ENCODE data around the gene DSG3. TPM values are rescaled to one million over a fixed set of nuclear protein-coding genes. Genes with fewer than 3 reads are reported as not detected.
A peak's percentile ranks its signal among the peaks of the same experiment; 100 is the strongest.

DSG3 gene
- total and polyA plus RNA-seq, 8 donors = not detected

- H3K36me3 ChIP-seq = no peaks in the 10 kb centered on the region
- no peak overlapping the region for H3K27ac ChIP-seq
- intact Hi-C loops (cut with DNase I) = loop anchor here in 1 of 2 donors (10.0 kb wide), 1 partner anchor 205 kb away; no protein-coding TSS in a partner anchor
- TF ChIP-seq, protein P1, sequence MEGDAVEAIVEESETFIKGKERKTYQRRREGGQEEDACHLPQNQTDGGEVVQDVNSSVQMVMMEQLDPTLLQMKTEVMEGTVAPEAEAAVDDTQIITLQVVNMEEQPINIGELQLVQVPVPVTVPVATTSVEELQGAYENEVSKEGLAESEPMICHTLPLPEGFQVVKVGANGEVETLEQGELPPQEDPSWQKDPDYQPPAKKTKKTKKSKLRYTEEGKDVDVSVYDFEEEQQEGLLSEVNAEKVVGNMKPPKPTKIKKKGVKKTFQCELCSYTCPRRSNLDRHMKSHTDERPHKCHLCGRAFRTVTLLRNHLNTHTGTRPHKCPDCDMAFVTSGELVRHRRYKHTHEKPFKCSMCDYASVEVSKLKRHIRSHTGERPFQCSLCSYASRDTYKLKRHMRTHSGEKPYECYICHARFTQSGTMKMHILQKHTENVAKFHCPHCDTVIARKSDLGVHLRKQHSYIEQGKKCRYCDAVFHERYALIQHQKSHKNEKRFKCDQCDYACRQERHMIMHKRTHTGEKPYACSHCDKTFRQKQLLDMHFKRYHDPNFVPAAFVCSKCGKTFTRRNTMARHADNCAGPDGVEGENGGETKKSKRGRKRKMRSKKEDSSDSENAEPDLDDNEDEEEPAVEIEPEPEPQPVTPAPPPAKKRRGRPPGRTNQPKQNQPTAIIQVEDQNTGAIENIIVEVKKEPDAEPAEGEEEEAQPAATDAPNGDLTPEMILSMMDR (IDR thresholded peaks at IDR 0.05) = no peak
- DNase-seq = no peak
- H3K4me3 ChIP-seq = no peak overlapping the region
- no peak for ATAC-seq
- H3K27me3 ChIP-seq = no peaks in the 10 kb centered on the region
- H3K9me3 ChIP-seq = no peaks in the 10 kb centered on the region
- H3K4me1 ChIP-seq = no peaks in the 10 kb centered on the region
Measured at GRCh38 chr18:31509571-31509970, 62.0 kb downstream of the DSG3 start.

DNA sequence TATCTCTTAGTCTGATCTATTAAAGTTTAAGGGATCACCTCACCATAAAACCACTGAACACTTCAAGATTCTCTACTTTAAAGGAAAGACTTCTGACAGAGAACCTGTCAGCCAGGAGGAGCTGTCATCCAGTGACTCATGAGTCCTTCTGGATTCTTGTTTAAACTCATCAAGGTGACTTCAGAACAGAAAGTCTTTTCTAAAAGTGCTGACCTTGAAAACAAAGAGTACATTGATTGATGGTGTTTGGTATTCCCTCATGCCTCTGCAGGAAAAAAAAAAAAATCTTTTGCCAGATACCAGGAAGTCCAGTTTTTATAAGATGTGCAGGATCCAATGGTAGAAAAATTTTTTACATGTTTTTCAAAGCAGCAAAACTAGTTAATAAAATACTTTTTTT is 62.8 kb downstream of the DSG3 start:
- DNase-seq (no peak), ATAC-seq (peak; percentile 35)
- Histone ChIP-seq H3K27me3 (no peaks in the 10 kb centered on the region), H3K27ac (no peak overlapping the region), H3K4me1 (no peaks in the 10 kb centered on the region), H3K9me3 (no peaks in the 10 kb centered on the region), H3K36me3 (no peaks in the 10 kb centered on the region), H3K4me3 (no peak overlapping the region)
- TF ChIP-seq, protein P1 (IDR thresholded peaks at IDR 0.05) = no peak
- intact Hi-C loops (cut with DNase I) = no loop called here

GRCh38 chr18:31511098-31511497 is 63.6 kb downstream of the DSG3 start:
- H3K27ac ChIP-seq = no peak overlapping the region
- H3K4me3 ChIP-seq = no peak overlapping the region
- no peaks in the 10 kb centered on the region for H3K27me3 ChIP-seq
- H3K36me3 ChIP-seq = no peaks in the 10 kb centered on the region
- intact Hi-C loops (cut with DNase I) = no loop called here
- no peaks in the 10 kb centered on the region for H3K4me1 ChIP-seq
- H3K9me3 ChIP-seq = no peaks in the 10 kb centered on the region
- TF ChIP-seq, protein P1 (IDR thresholded peaks at IDR 0.05) = no peak
- ATAC-seq = no peak
- no peak for DNase-seq

GRCh38 chr18:31512203-31512764 is 64.7 kb downstream of the DSG3 start:
- ATAC-seq (peak; percentile 53), DNase-seq (no peak)
- no peak overlapping the region for H3K27ac ChIP-seq

GRCh38 chr18:31513189-31513935 is 65.8 kb downstream of the DSG3 start:
- TF ChIP-seq, protein P1 (IDR thresholded peaks at IDR 0.05) = no peak
- H3K9me3 ChIP-seq = no peaks in the 10 kb centered on the region
- intact Hi-C loops (cut with DNase I) = no loop called here
- H3K27me3 ChIP-seq = no peaks in the 10 kb centered on the region
- ATAC-seq (peak; percentile 31), DNase-seq (no peak)
- H3K27ac ChIP-seq = no peak overlapping the region
- H3K4me1 ChIP-seq = no peaks in the 10 kb centered on the region
- no peaks in the 10 kb centered on the region for H3K36me3 ChIP-seq
- no peak overlapping the region for H3K4me3 ChIP-seq

More at GRCh38 chr18:31512203-31512764, 64.7 kb downstream of the DSG3 start:
- Histone ChIP-seq H3K36me3 (no peaks in the 10 kb centered on the region), H3K4me3 (no peak overlapping the region), H3K27me3 (no peaks in the 10 kb centered on the region), H3K9me3 (no peaks in the 10 kb centered on the region), H3K4me1 (no peaks in the 10 kb centered on the region)
- intact Hi-C loops (cut with DNase I) = no loop called here
- TF ChIP-seq, protein P1 (IDR thresholded peaks at IDR 0.05) = no peak

Data from left lung (tissue), 10 donors.